ENCODE results near the gene PPP4R2. TPM values are rescaled to one million over a fixed set of nuclear protein-coding genes. Genes with fewer than 3 reads are reported as not detected.

The PPP4R2 gene
- total and polyA plus RNA-seq, 4 donors, result 17.1 to 105 (median 38.0) TPM

- H3K36me3 ChIP-seq (ENCODE audit: control insufficient read depth in 4 of 4, insufficient read depth in 4 of 4, low read length in 4 of 4), result no peaks in the 10 kb centered on the region
- no peak overlapping the region for H3K9ac ChIP-seq (ENCODE audit: insufficient read depth in 1 of 2, low read length in 2 of 2)
- ATAC-seq (ENCODE audit: insufficient read depth, low FRiP score) (no peak), DNase-seq (no peak)
- TF ChIP-seq CTCF (IDR thresholded peaks at IDR 0.05; ENCODE audit: control extremely low read depth, extremely low read depth), result no peak
- WGBS, 2 donors, result 88 to 94% methylated on average over 1 of the region's 1 CpG
- H3K27ac ChIP-seq (ENCODE audit: low read depth in 1 of 2, low read length in 1 of 2), result no peak overlapping the region
- H3K9me3 ChIP-seq (ENCODE audit: control insufficient read depth in 4 of 4, insufficient read depth in 3 of 4, low read length in 3 of 4), result peaks cover 0 to 5% (median 2%) of the 10 kb centered on the region in 4 donors
- H3K27me3 ChIP-seq (ENCODE audit: control insufficient read depth in 3 of 3, insufficient read depth in 3 of 3, low read length in 2 of 3), result no peaks in the 10 kb centered on the region
- H3K4me3 ChIP-seq, result no peak overlapping the region
- H3K4me1 ChIP-seq (ENCODE audit: control insufficient read depth in 5 of 5, insufficient read depth in 5 of 5, low read length in 5 of 5), result no peaks in the 10 kb centered on the region
Observed at GRCh38 chr3:72985576-72985975, 11.0 kb upstream of the PPP4R2 start.

- WGBS, 2 donors, result 64 to 70% methylated on average over 5 of the region's 5 CpGs
- DNase-seq (no peak), ATAC-seq (ENCODE audit: insufficient read depth, low FRiP score) (no peak)
- Histone ChIP-seq H3K4me3 (no peak overlapping the region), H3K27me3 (ENCODE audit: control insufficient read depth in 3 of 3, insufficient read depth in 3 of 3, low read length in 2 of 3) (no peaks in the 10 kb centered on the region), H3K36me3 (ENCODE audit: control insufficient read depth in 4 of 4, insufficient read depth in 4 of 4, low read length in 4 of 4) (no peaks in the 10 kb centered on the region), H3K9me3 (ENCODE audit: control insufficient read depth in 4 of 4, insufficient read depth in 3 of 4, low read length in 3 of 4) (no peaks in the 10 kb centered on the region), H3K4me1 (ENCODE audit: control insufficient read depth in 5 of 5, insufficient read depth in 5 of 5, low read length in 5 of 5) (no peaks in the 10 kb centered on the region), H3K9ac (ENCODE audit: insufficient read depth in 1 of 2, low read length in 2 of 2) (no peak overlapping the region), H3K27ac (ENCODE audit: low read depth in 1 of 2, low read length in 1 of 2) (no peak overlapping the region)
- TF ChIP-seq CTCF (IDR thresholded peaks at IDR 0.05; ENCODE audit: control extremely low read depth, extremely low read depth), result no peak
Observed at GRCh38 chr3:72990701-72991395, 5.8 kb upstream of the PPP4R2 start.

GRCh38 chr3:72991522-72991921, 5.1 kb upstream of the PPP4R2 start:
- no peak for DNase-seq
- Histone ChIP-seq H3K4me3 (no peak overlapping the region), H3K27ac (ENCODE audit: low read depth in 1 of 2, low read length in 1 of 2) (no peak overlapping the region), H3K9ac (ENCODE audit: insufficient read depth in 1 of 2, low read length in 2 of 2) (no peak overlapping the region), H3K36me3 (ENCODE audit: control insufficient read depth in 4 of 4, insufficient read depth in 4 of 4, low read length in 4 of 4) (no peaks in the 10 kb centered on the region), H3K9me3 (ENCODE audit: control insufficient read depth in 4 of 4, insufficient read depth in 3 of 4, low read length in 3 of 4) (no peaks in the 10 kb centered on the region), H3K27me3 (ENCODE audit: control insufficient read depth in 3 of 3, insufficient read depth in 3 of 3, low read length in 2 of 3) (no peaks in the 10 kb centered on the region), H3K4me1 (ENCODE audit: control insufficient read depth in 5 of 5, insufficient read depth in 5 of 5, low read length in 5 of 5) (no peaks in the 10 kb centered on the region)
- no peak for ATAC-seq (ENCODE audit: insufficient read depth, low FRiP score)
- TF ChIP-seq CTCF (IDR thresholded peaks at IDR 0.05; ENCODE audit: control extremely low read depth, extremely low read depth), result no peak
- WGBS, 2 donors, result 73 to 98% methylated on average over 2 of the region's 2 CpGs

GRCh38 chr3:72993391-72993790, 3.2 kb upstream of the PPP4R2 start:
- no peak overlapping the region for H3K4me3 ChIP-seq
- no peak overlapping the region for H3K27ac ChIP-seq (ENCODE audit: low read depth in 1 of 2, low read length in 1 of 2)
- DNase-seq, result no peak
- 83 to 88% methylated on average over 6 of the region's 6 CpGs for WGBS, 2 donors
- no peaks in the 10 kb centered on the region for H3K27me3 ChIP-seq (ENCODE audit: control insufficient read depth in 3 of 3, insufficient read depth in 3 of 3, low read length in 2 of 3)
- TF ChIP-seq CTCF (IDR thresholded peaks at IDR 0.05; ENCODE audit: control extremely low read depth, extremely low read depth), result no peak
- peaks cover 0 to under 1% (median 0%) of the 10 kb centered on the region in 4 donors for H3K36me3 ChIP-seq (ENCODE audit: control insufficient read depth in 4 of 4, insufficient read depth in 4 of 4, low read length in 4 of 4)
- ATAC-seq (ENCODE audit: insufficient read depth, low FRiP score), result no peak
- no peaks in the 10 kb centered on the region for H3K9me3 ChIP-seq (ENCODE audit: control insufficient read depth in 4 of 4, insufficient read depth in 3 of 4, low read length in 3 of 4)
- H3K4me1 ChIP-seq (ENCODE audit: control insufficient read depth in 5 of 5, insufficient read depth in 5 of 5, low read length in 5 of 5), result peaks cover 0 to 3% (median 2%) of the 10 kb centered on the region in 5 donors
- no peak overlapping the region for H3K9ac ChIP-seq (ENCODE audit: insufficient read depth in 1 of 2, low read length in 2 of 2)
